Stimulated activated CD4-positive, alpha-beta T cell treated with anti-CD3 and anti-CD28 coated beads, TNF-alpha, amount 100 ng/mL, for 1 hour (primary cell): ENCODE measurements around the gene NPTN.
A peak's percentile ranks its signal among the peaks of the same experiment; 100 is the strongest.
"Not testable (repeated sequence)": the region's sequence is repeated elsewhere in the genome, so short reads cannot be mapped to it uniquely, and the experiment has no call there.

Experiments
- DNase-seq, 3 donors: peaks; one replicate each; pipeline ENCODE4 v3.0.0-alpha.2; 2020; ENCODE audit warnings: low read depth in 3 of 3, low spot score in 1 of 3

The NPTN gene

GRCh38 chr15:73633111-73633990, at the start of gene NPTN:
Gene NPTN (minus strand): TSS chr15:73633389. CDS start chr15:73633215, 174 bp downstream.
- peak; percentile 95 to 97 (median 96) for DNase-seq

GRCh38 chr15:73682600-73683090, 49.5 kb upstream of the NPTN start:
- no peak for DNase-seq

- no peak for DNase-seq
Measured at GRCh38 chr15:73681856-73682599, 48.8 kb upstream of the NPTN start.

GRCh38 chr15:73681063-73681462, 47.9 kb upstream of the NPTN start:
- DNase-seq = no peak

- DNase-seq = no peak
Measured at GRCh38 chr15:73680549-73680948, 47.4 kb upstream of the NPTN start.

GRCh38 chr15:73679964-73680363, 46.8 kb upstream of the NPTN start:
- no peak for DNase-seq

- DNase-seq = no peak
Measured at GRCh38 chr15:73679180-73679579, 46.0 kb upstream of the NPTN start.

- DNase-seq = no peak
Measured at GRCh38 chr15:73678498-73678897, 45.3 kb upstream of the NPTN start.

- no peak for DNase-seq
Measured at GRCh38 chr15:73677733-73678132, 44.5 kb upstream of the NPTN start.

- peak in 2 of 3 donors; percentile 17 to 20 for DNase-seq
Measured at GRCh38 chr15:73677146-73677607, 44.0 kb upstream of the NPTN start.

GRCh38 chr15:73674587-73674986, 41.4 kb upstream of the NPTN start:
- no peak for DNase-seq

- no peak for DNase-seq
Measured at GRCh38 chr15:73660455-73660854, 27.3 kb upstream of the NPTN start.

- DNase-seq = no peak
Measured at GRCh38 chr15:73658645-73659044, 25.5 kb upstream of the NPTN start.

- no peak for DNase-seq
Measured at GRCh38 chr15:73655724-73656123, 22.5 kb upstream of the NPTN start.

- no peak for DNase-seq
Measured at GRCh38 chr15:73654659-73655058, 21.5 kb upstream of the NPTN start.

- no peak for DNase-seq
Measured at GRCh38 chr15:73650416-73651126, 17.4 kb upstream of the NPTN start.

- no peak for DNase-seq
Measured at GRCh38 chr15:73648014-73648295, 14.8 kb upstream of the NPTN start.

GRCh38 chr15:73647259-73648013, 14.2 kb upstream of the NPTN start:
- DNase-seq = no peak

- not testable (repeated sequence) for DNase-seq
Measured at GRCh38 chr15:73639464-73639863, 6.3 kb upstream of the NPTN start.

GRCh38 chr15:73637527-73637926, 4.3 kb upstream of the NPTN start:
- no peak for DNase-seq

GRCh38 chr15:73633991-73634495, 854 bp upstream of the NPTN start:
- no peak for DNase-seq
